GM12864 (cell line): ENCODE data around the gene RNGTT.

Experiments used
- DNase-seq: peaks from one replicate; pipeline ENCODE4 v3.0.0-alpha.2; 2011; ENCODE audit warnings: low read depth
- H3K4me3 ChIP-seq: 2 replicates; pipeline ENCODE4 v1.5.1; 2011; ENCODE audit warnings: mild to moderate bottlenecking, low read depth, low read length, control low read depth
- TF ChIP-seq, protein P1 (sequence below): IDR thresholded peaks from 2 replicates; pipeline ENCODE4 v1.5.1; 2011; ENCODE audit warnings: low read depth, mild to moderate bottlenecking, moderate library complexity, low read length, control low read depth, inconsistent platforms; ENCODE audit errors: missing control alignments

Gene RNGTT

GRCh38 chr6:88708197-88708744 is 255.1 kb downstream of the RNGTT start:
- no peak for DNase-seq
- no peak overlapping the region for H3K4me3 ChIP-seq
- TF ChIP-seq, protein P1, sequence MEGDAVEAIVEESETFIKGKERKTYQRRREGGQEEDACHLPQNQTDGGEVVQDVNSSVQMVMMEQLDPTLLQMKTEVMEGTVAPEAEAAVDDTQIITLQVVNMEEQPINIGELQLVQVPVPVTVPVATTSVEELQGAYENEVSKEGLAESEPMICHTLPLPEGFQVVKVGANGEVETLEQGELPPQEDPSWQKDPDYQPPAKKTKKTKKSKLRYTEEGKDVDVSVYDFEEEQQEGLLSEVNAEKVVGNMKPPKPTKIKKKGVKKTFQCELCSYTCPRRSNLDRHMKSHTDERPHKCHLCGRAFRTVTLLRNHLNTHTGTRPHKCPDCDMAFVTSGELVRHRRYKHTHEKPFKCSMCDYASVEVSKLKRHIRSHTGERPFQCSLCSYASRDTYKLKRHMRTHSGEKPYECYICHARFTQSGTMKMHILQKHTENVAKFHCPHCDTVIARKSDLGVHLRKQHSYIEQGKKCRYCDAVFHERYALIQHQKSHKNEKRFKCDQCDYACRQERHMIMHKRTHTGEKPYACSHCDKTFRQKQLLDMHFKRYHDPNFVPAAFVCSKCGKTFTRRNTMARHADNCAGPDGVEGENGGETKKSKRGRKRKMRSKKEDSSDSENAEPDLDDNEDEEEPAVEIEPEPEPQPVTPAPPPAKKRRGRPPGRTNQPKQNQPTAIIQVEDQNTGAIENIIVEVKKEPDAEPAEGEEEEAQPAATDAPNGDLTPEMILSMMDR: no peak

DNA sequence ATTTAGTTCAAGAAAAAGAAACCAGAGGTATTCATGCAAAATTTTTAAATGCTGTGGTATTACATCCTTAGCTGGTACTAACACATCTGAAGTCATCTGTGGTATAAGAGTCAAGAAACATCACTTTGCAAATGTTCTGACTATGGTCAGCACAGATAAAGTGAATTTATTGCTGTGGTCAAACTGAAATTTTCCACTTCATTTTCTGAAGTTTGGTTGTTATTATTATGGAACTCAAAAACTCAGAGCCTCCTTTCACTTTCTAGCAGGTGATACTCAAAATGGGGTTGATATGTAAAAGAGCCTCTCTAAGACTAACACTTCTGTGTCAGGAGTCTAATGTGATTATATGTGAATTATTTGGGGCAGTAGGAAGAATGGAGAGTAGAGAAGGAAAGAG is 257.8 kb downstream of the RNGTT start:
- no peak overlapping the region for H3K4me3 ChIP-seq
- peak; percentile 58 for DNase-seq

GRCh38 chr6:88704980-88705379 is 258.4 kb downstream of the RNGTT start:
- H3K4me3 ChIP-seq: no peak overlapping the region
- no peak for DNase-seq
- TF ChIP-seq, protein P1: no peak

More for the DNA sequence above, 257.8 kb downstream of the RNGTT start:
- TF ChIP-seq, protein P1: no peak

- DNase-seq: no peak
- TF ChIP-seq, protein P1: no peak
- no peak overlapping the region for H3K4me3 ChIP-seq
Measured at GRCh38 chr6:88702956-88703556, 260.4 kb downstream of the RNGTT start.

GRCh38 chr6:88698661-88699060 is 264.8 kb downstream of the RNGTT start:
- TF ChIP-seq, protein P1: no peak
- H3K4me3 ChIP-seq: no peak overlapping the region
- DNase-seq: no peak

- DNase-seq: no peak
- H3K4me3 ChIP-seq: no peak overlapping the region
- TF ChIP-seq, protein P1: no peak
Measured at GRCh38 chr6:88695937-88696336, 267.5 kb downstream of the RNGTT start.

- TF ChIP-seq, protein P1: no peak
- DNase-seq: no peak
Measured at GRCh38 chr6:88683734-88684133, 279.7 kb downstream of the RNGTT start.

More at GRCh38 chr6:88683734-88684133, 279.7 kb downstream of the RNGTT start:
- no peak overlapping the region for H3K4me3 ChIP-seq
